HCEC 1CT (cell line): ENCODE results near the gene XXYLT1.
A peak's percentile ranks its signal among the peaks of the same experiment; 100 is the strongest.

Experiments
- DNase-seq: peaks from one replicate; pipeline ENCODE4 v3.0.0-alpha.2; 2017

Gene XXYLT1

DNA sequence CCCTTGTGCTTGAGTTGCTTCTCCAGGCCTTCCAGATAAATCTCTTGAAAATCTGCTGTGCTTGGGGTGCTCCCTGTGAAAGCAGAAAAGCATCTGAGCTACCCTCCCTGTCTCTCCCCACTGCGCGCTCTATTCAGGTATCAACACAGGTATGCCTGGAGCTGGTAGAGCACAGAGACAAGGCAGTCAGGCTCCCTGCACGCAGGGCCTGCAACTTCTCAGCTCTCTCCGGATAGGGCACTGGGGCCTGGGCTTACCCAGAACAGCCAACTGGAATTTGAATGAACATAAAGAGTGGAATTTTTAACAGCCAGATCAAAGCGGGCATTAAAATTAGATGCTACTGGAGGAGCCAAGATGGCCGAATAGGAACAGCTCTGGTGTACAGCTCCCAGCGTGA lies 183.6 kb downstream of the XXYLT1 start:
- DNase-seq = no peak

DNA sequence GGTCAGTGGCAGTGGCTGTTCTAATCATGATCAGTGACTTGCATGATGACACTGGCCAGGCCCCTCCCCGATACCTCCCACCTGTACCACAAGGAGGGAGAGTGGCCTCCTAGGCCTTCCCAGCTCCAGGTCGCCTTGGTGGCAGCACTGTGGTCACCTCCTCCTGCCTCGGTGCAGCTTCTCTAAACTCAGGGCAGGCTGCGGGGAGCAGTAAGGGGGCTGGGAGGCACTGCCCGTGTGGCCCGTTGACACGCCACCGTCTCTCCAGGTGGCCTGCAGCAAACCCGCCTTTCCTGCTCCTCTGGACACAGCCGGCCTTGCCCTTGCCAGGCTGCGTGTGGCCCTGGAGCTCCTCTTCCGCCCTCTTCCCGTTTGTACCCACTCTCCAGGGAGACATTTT lies 184.1 kb downstream of the XXYLT1 start:
- no peak for DNase-seq

DNA sequence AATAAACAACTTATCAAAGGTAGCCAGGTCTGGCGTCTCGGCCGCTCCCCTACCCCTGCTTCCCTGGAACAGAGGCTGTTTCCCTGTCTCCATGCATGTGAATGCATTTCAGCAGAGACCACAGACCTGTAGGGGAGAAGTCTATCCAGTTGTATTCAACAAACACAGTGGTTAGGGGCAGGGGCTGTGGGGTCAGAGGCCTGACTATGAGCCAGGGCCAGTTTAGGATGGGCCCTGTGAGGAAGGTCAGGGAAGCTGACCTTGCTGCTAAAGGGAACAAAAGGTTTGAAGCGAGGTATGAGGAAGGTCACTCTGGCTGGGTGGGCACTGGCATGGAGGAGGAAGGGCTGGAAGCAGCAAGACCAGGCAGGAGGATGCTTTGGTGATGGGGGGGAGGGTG lies 184.6 kb downstream of the XXYLT1 start:
- DNase-seq = no peak

DNA sequence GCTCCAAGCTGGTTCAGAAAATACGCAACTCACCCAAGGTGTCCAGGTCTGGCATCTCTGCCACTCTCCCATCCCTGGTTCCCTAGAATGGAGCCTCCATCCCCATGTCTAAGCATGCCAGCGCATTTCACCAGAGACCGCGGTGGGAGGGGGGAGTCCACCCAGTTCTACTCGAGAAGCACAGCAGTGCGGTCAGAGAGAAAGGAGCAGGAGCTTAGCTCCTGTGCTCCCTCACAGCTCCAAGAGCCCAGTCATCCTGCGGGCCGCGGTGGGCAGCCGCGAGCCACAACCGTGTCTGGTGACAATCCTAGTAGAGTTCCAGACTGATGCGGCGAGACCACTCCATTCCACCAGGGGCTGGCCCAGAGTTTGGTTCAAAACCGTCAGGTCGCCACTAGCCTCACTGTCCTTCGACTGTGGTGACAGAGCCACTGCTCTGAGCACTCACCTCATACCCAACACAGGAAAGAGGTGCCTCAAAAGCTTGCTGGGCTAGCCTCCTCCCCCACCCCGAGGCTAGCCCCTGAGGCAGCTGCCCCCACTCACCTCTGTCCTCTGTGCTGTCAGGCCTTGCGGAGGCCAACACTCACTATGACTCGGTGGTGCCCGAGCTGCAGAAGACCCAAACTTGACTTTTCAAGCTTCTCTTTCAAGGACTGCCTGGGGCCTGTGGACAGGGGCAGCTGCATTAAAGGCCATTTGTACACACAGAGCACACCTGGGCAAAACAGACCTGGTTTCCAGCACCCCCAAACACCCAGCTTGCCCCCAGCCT lies 185.4 kb downstream of the XXYLT1 start:
- DNase-seq = no peak

DNA sequence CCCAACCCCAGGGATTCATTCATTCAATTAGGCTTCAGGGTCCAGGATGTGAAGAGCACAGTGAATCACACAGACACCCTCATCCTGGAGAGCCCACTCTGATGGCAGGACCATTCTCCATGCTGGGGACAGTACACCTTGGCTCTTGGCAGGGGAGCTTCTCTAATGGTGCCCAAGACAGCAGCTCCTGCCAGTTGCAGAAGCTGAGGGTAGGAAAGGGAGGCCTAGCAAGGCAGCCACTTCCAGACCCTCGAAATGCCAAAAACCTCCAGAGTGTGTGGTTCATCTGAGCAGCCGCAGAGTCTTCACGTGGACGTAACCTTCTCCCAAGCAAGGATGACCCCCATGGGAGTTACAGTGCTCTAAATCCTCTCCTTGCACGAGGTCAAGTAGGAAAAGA lies 186.2 kb downstream of the XXYLT1 start:
- DNase-seq = no peak

DNA sequence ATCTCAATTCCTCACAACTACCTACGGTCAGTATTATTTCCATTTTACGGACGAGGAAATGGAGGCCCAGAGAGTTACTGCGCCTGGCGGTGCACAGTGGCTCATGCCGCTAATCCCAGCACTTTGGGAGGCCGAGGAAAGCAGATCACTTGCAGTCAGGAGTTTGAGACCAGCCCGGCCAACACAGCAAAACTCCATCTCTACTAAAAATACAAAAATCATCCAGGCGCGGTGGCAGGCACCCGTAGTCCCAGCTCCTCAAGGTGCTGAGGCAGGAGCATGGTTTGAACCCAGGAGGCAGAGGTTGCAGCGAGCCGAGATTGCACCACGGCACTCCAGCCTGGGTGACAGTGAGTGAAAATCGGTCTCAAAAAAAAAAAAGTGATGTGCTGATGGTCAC lies 187.3 kb downstream of the XXYLT1 start:
- DNase-seq = no peak

DNA sequence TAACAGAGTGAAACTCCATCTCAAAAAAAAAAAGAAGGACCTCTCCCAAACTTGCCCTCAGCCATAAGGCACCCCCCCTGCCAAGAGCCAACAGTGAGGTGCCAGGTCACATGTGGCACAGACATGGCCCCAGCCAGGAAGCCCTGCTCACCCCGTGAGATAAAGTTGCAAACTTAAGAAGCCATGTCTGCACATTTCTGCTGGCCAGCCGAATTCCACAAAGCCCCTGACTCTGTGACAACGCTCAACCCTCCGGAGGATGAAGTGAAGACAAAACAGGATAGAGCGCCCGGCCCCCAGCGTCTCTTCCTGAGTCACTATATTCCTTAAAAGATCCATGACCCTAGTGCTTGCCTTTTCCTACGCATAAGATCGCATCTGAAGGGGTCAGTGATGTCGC lies 188.1 kb downstream of the XXYLT1 start:
- DNase-seq = no peak

DNA sequence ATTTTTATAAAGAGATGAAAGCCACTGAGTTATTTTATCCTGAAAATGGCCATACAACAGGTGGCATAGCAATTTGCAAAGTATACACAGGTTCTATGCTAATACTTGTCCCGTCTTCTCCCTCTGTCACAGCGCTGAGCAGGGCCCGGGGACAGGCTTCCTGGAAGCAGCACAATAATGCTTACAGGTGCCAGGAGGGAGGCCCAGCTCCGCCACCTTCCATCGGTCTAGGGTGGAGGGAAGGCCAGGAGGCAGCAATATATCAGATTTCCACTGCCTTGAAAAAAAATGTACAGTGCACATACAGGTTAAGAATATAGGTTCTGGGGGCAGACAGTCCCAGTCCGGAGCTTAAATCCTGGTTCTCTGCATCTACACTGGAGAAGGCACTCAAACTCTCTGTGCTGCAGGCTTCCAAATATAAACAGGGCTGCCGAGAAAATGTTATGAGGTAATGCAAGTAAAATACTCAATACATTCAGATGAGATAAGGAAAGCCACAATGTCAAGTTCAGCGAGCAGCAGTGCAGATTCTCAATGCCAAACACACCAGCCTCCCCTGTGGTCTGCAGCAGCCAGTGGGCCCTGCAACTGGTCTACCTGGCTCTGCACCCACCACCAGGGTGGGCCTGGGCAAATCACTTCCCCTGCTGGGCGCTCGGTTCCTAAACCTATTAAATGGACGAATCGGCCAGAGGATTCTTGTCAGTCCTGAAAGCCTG lies 189.6 kb downstream of the XXYLT1 start:
- DNase-seq = no peak

DNA sequence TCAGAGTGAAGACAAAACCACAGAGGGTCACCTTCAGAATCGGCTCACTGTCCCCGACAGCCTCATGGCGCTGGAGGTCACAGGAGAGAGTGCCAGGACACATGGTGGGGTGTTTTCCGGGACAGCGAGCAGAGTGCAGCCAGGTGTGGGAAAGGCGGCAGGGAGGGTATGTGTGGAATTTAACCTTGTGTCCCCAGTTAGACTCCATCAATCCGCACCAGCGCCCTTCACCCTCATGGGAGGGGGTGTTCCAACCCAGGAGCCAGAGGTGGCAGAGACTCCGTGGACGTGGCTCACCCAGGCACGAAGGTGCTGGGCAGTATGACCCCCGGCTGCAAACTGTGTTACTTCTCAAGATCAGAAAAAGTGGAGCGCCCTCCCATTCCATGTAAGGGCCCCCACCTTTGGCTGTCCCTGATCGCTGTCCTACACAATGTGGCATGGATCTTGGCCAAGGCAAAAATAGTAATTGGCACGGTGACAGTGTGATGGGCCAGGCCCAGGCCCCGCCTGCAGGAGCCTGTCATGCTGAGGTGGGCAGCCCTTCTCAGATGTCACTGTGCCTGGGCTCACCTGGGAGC lies 190.3 kb downstream of the XXYLT1 start:
- no peak for DNase-seq

DNA sequence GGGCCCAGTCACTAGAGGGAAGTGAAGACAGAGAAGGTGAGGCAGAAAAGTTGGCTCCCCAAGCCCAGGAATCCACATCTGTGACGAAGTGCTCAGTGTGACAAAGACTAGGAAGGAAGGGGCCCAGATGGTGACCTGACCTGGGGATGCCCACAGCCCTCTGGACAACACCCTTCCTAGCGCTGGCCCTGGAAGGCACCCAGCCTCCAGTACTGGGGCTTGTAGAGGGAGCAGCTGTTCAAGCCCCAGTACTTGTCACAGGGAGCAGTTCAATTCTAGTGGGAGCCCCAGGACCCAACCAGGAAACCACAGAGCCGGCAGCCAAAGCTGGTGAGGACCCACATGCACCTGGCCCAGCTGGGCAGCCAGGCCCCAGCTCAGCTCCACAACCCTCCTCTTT lies 190.8 kb downstream of the XXYLT1 start:
- no peak for DNase-seq

DNA sequence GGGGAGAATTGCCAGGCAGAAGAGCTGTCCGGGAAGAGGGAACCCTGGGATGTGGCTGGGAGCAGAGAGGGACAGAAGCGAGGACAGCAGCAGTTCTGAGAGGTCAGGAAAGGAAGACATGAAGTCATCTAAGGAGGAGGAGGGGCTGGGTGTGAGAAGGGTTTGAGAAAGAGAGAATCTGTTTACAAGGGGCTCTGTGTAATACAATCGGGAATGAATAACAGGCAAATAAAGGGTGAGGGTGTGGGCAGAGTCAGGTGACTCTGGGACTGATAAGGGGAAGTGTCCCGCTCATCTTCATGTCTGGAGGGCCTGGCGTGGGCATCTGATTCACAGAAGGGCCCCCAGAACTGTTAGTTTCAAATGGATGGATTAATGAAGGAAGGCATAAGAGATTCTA lies 191.3 kb downstream of the XXYLT1 start:
- no peak for DNase-seq

DNA sequence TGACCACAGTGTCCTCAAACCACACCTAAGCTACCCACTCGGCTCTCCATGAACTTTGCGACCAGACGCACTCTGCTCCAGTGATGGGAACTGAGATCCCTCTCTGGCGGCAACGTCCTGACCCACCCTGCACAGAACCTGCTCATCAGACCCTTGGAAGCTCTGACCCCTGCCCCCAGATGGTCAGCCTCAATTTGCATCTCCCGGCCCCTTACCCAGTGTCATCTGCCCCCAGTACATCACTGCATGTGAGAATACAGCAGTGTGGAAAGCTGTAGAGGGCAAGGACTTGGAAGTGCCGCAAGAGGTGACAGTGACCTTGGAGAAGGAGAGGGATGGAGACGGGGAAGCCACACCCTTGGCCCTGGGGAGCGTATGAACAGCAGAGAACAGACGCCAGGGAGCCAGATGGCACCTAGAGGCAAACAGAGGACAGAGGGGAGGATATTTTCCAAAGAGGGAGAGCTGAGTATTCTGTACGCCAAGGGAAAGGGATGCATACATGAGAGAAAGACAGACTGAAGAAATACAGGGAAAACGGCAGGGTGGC lies 192.0 kb downstream of the XXYLT1 start:
- no peak for DNase-seq

DNA sequence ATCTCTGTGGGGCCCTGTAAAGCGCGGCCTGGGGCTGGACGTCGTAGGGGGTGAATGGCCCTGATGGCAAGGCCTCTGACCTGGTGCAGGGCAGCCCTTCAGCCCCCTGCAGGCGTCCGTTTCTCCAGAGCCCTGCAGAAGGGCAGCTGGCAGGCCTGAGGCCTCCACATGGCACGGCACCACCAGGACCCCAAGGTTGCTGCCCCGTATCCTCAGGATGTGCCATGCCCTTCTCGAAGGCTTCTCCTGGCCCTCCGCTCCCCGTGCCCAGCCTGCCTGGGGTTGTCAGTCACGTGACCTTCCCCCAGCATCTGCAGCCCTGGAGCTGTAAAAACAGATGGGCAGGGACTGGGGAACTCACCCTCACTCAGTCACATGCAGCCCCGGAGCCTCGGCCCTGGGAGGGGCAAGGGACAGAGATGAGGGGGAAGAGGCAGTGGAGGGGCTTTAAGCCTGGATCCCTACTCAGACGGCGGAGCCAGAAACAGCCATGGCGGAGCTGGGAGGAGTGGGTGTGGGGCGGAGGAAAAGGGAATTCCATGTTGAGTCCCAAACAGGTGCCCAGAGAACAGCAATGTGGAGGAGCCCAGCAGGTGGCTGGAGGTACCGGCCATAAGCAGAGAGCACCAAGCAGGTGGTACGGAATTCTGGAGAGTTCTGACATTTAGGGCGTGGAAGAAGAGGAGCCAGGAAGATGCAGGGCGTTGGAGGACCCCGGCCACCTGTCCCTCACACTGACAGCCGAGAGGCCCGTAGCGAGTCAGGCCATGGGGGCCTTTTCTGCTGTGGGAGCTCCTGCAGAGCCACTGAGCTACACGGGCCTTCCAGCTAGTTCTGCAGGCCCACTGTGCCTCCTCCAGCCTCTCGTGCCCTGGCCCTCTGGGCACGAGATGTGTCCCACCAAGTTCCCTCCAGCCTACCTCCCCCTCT lies 193.1 kb downstream of the XXYLT1 start:
- DNase-seq = no peak

DNA sequence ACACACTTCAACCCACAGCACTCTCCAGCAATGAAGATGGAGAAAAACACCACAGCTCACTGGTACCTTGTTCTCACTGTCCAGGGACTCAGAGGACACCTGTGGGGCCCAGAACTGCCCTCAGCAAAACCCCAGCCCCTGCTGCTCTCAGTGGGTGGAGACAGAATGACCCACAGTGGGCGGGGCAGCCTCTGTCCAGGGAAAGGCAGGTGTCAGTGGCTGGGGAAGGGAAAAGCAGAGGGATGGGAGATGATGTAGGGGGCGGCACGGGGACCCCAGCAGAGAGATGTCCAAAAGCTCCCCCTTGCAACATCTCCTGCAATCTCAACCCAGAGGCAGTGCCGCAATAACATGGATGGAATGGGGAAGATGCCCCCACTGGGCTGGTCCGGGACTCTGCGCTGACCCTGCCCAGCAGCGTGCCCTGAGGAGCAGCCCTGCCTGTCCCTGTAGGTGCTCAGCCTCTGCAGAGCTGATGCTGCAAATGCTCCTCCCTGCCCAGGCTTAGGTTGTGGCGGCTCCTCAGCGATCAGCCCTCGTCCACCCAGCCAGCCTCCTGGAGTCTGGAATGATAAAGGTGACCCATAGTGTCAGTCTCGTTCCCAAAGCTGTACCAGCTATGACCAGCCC lies 193.9 kb downstream of the XXYLT1 start:
- DNase-seq = no peak

DNA sequence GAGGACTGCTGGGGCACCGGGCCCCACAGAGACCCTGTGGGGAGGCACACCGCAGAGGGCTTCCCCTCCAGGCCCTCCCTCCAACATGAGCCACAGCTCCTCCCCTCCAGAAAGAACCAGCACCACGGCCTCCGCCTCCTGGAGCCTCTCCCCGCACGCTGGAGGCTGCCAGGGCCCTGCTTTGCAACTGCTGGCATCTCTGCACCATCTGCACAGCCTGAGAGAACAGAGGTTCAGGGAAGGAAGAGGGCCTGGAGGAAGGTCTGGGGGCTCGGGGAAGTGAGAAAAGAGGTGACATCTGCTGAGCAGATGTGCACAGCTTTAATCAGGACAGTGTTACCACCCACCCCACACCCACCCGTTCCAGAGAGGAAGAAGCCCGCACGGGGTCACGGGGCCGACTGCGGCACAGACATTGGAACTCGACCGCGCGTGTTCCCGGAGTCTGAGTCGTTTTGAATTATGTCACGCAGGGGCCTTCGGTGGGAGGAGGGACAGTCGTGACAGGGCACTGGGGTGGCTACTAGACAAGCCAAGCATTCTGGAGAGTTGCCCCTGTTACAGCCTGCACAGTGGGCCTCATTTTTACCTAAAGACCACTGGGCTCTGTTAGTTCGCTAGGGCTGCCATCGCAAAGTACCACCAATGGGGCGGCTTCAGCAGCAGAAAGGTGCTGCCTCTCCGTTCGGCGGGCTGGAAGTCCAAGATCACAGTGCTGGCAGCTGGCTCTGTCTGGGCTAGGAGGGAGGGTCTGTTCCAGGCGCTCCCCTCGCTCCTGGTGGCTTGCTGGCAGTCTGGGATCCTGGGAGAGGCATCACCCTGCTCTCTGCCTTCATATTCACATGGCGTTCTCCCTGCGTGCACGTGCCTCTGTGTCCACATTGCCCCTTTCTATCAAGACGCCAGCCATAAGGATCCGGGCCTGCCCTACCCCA lies 194.8 kb downstream of the XXYLT1 start:
- no peak for DNase-seq

DNA sequence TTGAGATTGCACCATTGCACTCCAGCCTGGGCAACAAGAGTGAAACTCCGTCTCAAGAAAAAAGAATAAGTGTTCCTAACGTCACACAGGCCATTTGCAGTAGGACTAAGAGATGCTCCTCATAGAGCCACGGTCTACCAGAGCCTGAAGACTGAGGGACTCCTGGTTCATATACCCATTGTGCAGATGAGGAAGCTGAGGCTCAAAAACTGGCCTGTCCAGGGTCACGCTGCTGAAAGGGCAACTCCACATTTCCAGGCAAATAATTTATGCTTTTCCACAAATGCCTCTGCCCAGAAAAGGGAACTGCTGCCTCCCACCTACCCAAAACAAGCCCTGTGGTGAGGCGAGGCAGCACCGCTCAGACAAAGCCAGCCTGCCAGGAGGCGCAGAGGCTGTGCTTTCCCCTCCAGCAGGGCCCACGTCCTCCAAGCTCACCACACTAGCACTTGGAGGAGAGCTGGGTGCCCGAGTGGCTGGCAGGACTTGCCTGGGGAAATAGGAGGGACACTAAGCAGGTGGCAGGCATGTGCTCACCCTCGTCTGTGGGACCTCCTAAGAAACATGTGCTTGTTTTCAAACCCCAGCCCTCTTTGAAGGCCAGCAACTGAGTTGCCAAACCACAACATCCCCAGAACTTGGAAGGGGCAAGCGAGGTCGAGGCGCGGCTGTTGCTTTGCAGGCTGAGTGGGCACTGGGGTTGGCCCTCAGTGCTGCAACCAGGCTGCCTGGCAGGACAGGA lies 195.6 kb downstream of the XXYLT1 start:
- DNase-seq = peak; percentile 11

DNA sequence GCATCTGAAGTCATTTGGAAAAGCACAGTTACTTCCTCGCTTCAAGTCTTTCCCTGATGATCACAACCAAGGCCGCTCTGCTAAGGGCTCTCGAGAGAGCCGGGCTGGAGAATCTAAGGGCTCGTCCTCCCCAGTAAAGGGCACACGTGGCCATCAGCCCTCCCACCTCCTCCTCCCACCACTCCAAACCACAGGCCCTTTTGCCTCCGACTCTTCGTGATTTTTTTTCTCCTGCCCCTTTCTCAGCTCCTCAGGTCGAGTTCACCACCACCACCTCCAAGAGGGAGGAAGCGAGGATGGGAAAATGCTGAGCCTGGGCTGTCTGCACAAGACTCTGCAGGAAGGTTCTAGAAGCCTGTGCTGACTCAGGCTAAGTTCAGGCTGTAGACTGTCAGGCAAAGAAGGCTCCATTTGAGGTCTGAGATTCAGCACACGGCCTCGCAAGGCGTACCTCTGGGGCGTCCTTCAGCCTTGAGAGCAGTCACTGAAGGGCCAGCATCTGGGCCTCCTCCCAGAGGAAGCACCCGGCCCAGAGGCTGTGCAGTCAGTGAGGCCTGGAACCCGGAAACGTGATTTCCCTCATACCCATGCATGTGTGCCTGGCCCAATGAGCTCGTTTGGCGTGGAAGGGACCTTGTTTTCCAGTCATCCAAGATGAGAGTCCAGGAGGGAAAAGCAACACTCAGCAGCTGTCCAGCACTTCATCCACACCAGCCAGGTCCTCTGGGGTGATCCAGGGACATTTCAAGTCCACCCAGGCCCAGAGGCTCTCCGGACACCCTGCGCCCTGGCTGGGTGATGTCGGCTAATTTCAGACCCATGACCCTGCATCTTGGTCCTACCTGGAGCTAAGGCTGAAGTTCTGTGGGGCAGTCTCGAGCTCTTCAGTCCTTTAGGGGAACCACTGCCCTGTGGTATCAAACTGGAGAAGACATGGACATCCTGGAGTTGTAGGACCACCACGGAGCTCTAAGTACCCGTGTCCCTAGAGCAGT lies 196.8 kb downstream of the XXYLT1 start:
- DNase-seq = no peak

DNA sequence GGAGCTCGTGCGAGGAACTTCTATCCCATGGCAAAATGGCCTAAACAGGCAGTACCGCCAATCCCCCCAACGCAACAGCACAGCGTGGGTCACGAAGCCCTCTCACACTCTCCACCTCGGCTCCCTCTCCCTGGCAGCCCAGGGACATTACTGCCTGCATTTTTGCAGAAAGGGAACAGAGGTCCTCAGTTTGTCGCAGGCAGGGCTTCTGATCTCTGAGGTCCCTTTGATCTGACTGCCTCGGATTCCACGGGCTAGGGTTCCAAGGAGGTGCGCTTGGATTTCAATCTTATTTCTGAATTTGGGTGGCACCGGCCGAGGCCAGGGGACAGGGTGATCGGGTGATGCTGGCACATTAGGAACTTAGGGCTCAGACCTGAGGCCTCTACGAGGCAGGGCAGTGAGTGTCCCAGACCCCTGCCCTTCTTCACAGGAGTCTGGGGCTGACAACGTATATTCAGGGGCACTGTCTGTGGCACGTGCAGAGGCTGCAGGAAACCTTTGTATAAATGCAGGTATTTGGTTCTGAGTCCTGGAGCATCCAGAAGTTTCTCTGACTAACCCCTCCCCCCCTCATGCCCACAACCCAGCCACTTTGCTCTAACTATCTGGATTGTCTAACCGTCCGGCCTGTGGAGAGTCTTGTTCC lies 197.9 kb downstream of the XXYLT1 start:
- DNase-seq = no peak
